Measurements from ENCODE around the gene GTSE1. TPM values are rescaled to one million over a fixed set of nuclear protein-coding genes. Genes with fewer than 3 reads are reported as not detected.

GTSE1 gene
- total and polyA plus RNA-seq, 2 of the 13 experiments (the other 11 are each of a cell fraction or from before 2014, with no cell fraction given), result 10.7 to 13.5 TPM

DNA sequence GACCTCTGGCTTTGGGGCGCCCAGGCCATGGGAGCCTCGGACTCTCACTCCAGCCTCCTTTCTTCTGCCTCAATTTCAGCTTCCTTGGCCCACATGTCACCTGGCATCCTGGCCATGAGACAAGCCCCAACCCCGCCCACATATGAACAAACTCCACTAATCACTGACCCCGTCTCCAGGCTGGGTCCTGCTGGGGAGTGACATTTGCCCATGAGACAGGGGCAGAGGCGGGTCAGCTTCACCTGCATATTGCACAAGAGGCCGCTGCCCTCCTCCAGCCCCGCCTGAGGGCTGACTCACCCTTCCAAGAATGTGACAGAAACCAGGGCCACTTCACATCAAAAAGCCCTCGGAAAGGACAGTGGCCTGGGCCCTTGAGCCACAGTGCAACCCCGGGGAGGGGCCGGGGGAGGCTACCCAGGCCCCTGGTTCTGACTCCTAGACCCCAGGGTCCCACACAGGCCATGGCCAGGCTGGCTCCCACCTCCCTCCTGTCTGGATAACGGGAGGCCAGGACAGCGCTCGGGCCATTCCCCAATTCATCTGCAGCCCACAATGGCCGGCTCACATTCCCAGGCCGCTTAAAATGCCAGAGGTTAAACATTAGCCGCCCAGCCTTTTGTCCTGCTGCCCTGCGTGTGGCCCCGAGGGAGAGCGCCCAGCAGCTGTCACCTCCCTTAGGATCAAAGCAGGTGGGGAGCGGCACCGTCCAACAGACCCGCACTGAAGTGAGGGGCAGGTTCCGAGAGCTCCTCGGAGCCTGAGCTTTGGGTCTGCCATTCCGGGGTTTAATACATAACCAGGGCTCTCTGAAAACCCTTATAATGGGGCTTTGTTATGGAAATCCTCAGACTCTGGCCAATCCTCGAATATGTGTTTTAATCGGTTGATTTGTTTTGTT is 81.1 kb downstream of the GTSE1 start (continued):
- TF ChIP-seq, protein P1, sequence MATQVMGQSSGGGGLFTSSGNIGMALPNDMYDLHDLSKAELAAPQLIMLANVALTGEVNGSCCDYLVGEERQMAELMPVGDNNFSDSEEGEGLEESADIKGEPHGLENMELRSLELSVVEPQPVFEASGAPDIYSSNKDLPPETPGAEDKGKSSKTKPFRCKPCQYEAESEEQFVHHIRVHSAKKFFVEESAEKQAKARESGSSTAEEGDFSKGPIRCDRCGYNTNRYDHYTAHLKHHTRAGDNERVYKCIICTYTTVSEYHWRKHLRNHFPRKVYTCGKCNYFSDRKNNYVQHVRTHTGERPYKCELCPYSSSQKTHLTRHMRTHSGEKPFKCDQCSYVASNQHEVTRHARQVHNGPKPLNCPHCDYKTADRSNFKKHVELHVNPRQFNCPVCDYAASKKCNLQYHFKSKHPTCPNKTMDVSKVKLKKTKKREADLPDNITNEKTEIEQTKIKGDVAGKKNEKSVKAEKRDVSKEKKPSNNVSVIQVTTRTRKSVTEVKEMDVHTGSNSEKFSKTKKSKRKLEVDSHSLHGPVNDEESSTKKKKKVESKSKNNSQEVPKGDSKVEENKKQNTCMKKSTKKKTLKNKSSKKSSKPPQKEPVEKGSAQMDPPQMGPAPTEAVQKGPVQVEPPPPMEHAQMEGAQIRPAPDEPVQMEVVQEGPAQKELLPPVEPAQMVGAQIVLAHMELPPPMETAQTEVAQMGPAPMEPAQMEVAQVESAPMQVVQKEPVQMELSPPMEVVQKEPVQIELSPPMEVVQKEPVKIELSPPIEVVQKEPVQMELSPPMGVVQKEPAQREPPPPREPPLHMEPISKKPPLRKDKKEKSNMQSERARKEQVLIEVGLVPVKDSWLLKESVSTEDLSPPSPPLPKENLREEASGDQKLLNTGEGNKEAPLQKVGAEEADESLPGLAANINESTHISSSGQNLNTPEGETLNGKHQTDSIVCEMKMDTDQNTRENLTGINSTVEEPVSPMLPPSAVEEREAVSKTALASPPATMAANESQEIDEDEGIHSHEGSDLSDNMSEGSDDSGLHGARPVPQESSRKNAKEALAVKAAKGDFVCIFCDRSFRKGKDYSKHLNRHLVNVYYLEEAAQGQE (IDR thresholded peaks at IDR 0.05; ENCODE audit: borderline replicate concordance in 1 of 2, low read depth in 1 of 2, low read length in 2 of 2), result 0 out of 4 replicates have a peak, but pooled peaks of 1 of the 2 experiments have one; percentile 9
- TF ChIP-seq MED13 (CRISPR knock-in tag; IDR thresholded peaks at IDR 0.05) (peak; percentile 67; the same call in 1 of the 2 replicates), ETV6 (CRISPR knock-in tag; conservative IDR thresholded peaks at IDR 0.05) (no peak), ZNF235 (CRISPR knock-in tag; IDR thresholded peaks at IDR 0.05; ENCODE audit: borderline replicate concordance) (no peak), BRD4 (CRISPR knock-in tag; IDR thresholded peaks at IDR 0.05) (no peak), ZMYM2 (CRISPR knock-in tag; IDR thresholded peaks at IDR 0.05) (no peak), GZF1 (CRISPR knock-in tag; IDR thresholded peaks at IDR 0.05) (no peak), AKAP8 (CRISPR knock-in tag; IDR thresholded peaks at IDR 0.05) (no peak; the same call in 1 of the 2 replicates), DR1 (CRISPR knock-in tag; IDR thresholded peaks at IDR 0.05) (no peak), BRCA1 (CRISPR knock-in tag; IDR thresholded peaks at IDR 0.05) (0 out of 2 replicates have a peak, but pooled peaks have one; percentile 55), ZNF30 (CRISPR knock-in tag; IDR thresholded peaks at IDR 0.05) (no peak)
- TF ChIP-seq, protein P2, sequence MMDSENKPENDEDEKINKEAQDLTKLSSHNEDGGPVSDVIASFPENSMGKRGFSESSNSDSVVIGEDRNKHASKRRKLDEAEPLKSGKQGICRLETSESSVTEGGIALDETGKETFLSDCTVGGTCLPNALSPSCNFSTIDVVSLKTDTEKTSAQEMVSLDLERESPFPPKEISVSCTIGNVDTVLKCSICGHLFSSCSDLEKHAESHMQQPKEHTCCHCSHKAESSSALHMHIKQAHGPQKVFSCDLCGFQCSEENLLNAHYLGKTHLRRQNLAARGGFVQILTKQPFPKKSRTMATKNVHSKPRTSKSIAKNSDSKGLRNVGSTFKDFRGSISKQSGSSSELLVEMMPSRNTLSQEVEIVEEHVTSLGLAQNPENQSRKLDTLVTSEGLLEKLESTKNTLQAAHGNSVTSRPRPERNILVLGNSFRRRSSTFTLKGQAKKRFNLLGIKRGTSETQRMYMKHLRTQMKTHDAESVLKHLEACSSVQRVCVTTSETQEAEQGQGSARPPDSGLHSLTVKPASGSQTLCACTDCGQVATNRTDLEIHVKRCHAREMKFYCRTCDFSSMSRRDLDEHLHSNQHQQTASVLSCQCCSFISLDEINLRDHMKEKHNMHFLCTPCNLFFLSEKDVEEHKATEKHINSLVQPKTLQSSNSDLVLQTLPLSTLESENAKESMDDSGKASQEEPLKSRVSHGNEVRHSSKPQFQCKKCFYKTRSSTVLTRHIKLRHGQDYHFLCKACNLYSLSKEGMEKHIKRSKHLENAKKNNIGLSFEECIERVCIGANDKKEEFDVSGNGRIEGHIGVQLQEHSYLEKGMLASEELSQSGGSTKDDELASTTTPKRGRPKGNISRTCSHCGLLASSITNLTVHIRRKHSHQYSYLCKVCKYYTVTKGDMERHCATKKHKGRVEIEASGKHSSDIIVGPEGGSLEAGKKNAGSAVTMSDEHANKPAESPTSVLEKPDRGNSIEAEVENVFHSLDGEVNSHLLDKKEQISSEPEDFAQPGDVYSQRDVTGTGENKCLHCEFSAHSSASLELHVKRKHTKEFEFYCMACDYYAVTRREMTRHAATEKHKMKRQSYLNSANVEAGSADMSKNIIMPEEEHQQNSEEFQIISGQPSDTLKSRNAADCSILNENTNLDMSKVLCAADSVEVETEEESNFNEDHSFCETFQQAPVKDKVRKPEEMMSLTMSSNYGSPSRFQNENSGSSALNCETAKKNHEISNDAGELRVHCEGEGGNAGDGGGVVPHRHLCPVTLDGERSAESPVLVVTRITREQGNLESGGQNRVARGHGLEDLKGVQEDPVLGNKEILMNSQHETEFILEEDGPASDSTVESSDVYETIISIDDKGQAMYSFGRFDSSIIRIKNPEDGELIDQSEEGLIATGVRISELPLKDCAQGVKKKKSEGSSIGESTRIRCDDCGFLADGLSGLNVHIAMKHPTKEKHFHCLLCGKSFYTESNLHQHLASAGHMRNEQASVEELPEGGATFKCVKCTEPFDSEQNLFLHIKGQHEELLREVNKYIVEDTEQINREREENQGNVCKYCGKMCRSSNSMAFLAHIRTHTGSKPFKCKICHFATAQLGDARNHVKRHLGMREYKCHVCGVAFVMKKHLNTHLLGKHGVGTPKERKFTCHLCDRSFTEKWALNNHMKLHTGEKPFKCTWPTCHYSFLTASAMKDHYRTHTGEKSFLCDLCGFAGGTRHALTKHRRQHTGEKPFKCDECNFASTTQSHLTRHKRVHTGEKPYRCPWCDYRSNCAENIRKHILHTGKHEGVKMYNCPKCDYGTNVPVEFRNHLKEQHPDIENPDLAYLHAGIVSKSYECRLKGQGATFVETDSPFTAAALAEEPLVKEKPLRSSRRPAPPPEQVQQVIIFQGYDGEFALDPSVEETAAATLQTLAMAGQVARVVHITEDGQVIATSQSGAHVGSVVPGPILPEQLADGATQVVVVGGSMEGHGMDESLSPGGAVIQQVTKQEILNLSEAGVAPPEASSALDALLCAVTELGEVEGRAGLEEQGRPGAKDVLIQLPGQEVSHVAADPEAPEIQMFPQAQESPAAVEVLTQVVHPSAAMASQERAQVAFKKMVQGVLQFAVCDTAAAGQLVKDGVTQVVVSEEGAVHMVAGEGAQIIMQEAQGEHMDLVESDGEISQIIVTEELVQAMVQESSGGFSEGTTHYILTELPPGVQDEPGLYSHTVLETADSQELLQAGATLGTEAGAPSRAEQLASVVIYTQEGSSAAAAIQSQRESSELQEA (CRISPR knock-in tag; IDR thresholded peaks at IDR 0.05; ENCODE audit: not compliant biosample characterization), result no peak
- TF ChIP-seq, protein P3, sequence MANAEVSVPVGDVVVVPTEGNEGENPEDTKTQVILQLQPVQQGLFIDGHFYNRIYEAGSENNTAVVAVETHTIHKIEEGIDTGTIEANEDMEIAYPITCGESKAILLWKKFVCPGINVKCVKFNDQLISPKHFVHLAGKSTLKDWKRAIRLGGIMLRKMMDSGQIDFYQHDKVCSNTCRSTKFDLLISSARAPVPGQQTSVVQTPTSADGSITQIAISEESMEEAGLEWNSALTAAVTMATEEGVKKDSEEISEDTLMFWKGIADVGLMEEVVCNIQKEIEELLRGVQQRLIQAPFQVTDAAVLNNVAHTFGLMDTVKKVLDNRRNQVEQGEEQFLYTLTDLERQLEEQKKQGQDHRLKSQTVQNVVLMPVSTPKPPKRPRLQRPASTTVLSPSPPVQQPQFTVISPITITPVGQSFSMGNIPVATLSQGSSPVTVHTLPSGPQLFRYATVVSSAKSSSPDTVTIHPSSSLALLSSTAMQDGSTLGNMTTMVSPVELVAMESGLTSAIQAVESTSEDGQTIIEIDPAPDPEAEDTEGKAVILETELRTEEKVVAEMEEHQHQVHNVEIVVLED (CRISPR knock-in tag; IDR thresholded peaks at IDR 0.05; ENCODE audit: borderline replicate concordance), result 0 out of 2 replicates have a peak, but pooled peaks have one; percentile 23

Measured in HepG2 (cell line).